Measurements from ENCODE around the gene YPEL2. TPM values are rescaled to one million over a fixed set of nuclear protein-coding genes. Genes with fewer than 3 reads are reported as not detected.

Gene YPEL2
- total RNA-seq, 1 experiment from 2014 or later = 3.0 TPM

DNA sequence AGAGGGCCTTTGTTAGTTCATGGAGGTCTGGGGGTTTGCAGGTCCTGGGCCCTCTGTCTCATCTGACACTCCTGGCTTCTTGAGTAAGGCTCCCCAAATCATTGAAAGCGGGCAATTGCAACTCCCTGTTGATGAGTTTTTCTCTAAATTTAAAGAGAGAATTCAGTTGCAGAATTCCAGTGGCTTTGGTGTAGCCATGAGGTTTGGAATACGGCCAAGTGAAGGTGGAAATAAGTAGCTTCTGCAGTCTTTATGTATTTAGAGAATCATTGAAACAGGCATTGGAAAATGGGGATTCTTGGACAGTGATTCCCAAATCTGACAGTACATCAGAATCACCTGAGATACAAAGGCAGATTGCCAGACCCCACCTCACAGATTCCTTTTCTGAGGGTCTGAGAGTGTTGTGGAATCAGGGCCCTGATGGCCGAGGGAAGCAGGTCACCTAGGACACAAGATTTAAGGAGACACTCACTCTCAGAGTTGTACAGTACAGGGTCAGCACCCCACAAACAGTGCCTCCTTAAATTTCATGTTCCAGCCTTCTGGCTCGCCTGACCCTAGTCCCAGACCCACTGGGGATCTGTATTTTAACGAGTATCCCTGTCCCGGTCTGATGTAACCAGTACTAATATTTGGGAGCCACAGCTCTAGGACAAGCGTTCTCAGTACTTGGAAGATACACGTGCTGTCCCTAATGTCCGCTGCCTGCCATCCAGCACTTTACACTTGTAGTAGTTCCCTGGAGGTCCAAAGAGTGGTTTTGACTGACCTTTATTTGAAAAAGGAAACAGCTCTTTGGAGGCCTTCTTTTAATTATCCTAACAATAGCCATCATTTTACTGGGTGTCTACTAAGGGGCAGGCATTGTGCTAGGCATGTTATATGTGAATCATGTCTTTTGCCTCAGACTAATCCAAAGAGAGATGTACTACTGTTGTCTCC lies 37.8 kb downstream of the YPEL2 start:
- DNase-seq (ENCODE audit: low read depth) = no peak
- in situ Hi-C loops (cut with HindIII; ENCODE audit: low pct_unique_long_range_greater_than_20kb, low sequenced_read_pairs) = no loop called here

DNA sequence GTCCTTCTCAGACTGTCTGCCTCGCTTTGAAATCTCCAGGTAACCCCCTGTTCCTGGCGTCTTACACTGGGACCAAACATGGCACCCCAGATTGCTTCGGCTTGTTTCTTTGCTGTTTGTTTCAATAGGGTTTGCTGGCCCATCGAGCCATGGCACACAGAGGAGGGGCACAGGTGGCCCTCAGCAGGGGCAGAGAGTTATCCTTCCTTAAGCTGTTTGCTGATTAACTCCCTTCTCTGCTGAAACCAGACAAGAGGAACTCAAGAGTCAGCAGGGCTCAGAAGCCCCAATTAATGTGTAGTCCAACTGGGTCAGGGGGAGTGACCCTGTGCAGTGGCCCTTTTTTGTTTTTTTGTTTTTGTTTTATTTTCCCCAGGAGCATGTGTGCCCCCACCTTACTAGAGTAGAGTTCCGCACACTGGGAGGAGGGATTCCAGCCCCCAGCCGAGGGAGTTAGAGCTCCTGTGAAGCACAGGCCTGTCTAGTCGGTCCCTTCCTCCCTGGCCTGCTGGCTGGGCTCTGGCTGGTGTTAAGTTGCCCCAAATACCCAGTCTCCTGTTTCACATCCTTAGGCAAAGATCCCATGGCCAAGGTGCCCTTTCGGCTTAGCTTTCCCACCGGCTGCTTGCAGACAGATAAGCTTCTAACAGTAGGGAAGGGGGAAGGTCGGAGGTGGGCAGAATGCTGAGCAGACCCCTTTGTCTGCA lies 39.3 kb downstream of the YPEL2 start:
- DNase-seq (ENCODE audit: low read depth) = no peak
- in situ Hi-C loops (cut with HindIII; ENCODE audit: low pct_unique_long_range_greater_than_20kb, low sequenced_read_pairs) = no loop called here

DNA sequence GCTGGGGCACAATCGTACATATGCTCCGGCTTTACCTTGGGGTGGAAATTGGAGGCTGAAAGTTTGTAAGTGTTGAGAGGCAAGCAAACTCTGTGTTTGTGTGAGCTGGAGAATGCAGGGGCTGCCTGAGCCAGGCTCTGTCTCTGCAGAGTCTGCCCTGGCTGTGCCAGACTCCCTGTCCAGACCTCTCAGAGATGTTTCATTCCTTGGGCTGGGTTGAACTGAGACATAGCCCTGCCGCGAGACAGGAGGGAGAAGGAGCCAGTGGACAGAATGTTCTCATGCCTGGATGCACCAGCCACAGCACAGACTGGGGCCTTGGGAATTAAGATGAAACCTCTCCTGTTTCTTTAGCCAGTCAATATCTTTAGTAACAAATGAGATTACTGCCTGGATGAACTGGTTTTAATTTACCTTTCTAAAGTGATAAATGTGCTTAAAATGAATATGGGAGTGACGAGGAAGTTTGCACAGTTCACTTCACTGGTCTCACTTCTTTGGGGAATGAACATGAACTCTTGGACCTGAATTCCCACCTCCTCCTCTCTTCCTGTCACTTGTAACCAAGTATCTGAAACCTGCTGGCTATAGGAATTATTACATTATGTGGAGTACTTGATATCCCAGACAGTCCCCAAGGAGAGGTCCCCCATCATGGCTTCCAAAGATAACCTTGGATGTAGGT lies 40.1 kb downstream of the YPEL2 start:
- no peak for DNase-seq (ENCODE audit: low read depth)
- in situ Hi-C loops (cut with HindIII; ENCODE audit: low pct_unique_long_range_greater_than_20kb, low sequenced_read_pairs) = no loop called here

DNA sequence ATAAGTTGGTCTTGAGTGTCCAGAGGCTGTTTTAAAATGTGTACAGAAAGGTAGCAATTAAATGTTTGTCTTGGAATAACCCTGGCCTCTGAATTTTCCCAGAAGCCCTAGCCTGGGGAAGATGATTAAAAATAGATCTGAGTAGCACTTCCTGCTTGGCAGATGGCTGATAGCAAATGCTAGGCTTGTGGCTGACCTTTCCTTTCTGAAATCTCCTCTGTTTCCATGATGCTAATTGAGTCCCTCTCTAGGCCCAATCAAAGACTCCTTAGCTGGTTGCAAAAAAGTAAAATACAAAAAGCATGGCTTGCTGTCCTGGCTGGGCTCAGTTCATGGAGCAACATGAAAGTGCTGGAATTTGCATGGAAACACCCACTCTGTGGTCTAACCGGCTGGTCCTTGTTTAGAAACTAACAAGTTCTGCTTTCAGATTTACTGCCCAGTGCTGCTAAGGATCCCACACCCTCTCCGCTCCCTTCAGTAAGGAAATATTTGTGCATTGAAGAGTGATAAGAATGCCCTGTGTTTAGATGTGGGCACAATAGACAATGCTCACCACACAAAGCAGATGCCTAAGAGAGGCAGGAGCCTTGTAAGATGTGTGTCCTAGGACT lies 40.8 kb downstream of the YPEL2 start:
- DNase-seq (ENCODE audit: low read depth) = no peak

DNA sequence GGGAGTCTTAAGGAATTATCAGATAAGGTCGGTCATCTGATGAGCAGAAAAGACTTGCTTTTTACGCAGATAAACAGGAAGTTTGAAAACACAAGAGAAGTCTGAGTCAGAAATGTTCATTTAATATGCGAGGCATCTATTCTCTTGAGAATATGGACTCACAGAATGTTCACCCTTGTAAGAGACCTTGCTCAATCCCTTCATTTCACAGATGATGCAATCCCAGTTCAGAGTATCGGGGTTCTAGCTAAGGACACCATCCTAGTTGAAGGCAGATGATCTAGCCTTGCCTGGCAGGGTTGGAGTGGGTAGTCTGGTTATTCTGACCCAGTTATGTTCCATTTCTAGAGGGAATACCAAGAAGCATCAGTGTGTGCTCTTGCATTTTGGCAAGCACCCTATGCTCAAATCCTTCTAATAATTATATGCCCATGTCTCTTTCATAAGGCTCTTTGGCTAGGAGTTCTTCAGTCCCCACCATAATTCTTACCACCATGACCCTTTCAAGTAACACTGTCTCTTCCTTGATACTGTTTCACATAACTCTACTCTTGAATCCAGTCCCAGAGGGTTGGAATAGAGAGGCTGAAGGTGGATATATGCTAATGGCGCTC lies 42.5 kb downstream of the YPEL2 start:
- no peak for DNase-seq (ENCODE audit: low read depth)
- in situ Hi-C loops (cut with HindIII; ENCODE audit: low pct_unique_long_range_greater_than_20kb, low sequenced_read_pairs) = no loop called here

More for the DNA sequence above, 40.8 kb downstream of the YPEL2 start:
- in situ Hi-C loops (cut with HindIII; ENCODE audit: low pct_unique_long_range_greater_than_20kb, low sequenced_read_pairs) = no loop called here

DNA sequence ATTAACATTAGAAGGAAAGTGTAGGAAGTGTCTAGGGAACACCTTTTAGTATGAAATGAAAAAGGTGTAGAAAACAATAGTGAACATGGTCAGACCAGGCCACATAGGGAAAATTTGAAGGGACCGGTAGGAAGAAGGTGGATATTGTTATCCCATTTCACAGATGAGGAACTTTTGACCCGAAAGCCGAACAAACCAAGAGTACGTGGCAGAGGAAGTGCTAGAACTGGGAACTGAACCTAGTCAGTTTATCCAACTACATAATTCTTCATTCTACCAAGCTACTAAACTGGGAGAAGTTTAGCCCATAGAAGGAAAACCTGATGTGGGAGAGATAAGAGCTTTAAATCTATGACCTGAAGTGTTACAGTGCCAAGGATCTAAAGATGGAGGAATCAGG lies 43.2 kb downstream of the YPEL2 start:
- no peak for DNase-seq (ENCODE audit: low read depth)
- in situ Hi-C loops (cut with HindIII; ENCODE audit: low pct_unique_long_range_greater_than_20kb, low sequenced_read_pairs) = no loop called here

DNA sequence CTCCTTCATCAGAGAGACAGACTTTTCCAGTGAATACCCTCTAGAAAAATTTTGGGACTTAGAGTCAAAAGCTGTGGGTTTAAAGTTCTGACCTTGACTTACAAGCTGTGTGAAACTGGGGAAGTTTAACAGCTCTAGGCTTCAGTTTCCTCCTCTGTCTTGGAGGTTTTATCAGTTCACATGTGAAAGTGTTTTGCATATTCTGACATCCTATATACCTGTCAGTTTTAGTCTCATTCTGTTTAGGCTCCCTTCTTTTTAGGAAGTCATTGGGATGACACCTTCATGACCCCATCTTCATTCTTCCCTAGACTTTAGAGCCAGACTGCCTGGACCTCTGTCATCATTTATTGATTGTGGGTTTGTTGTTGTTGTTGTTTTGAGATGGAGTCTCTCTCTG lies 44.4 kb downstream of the YPEL2 start:
- in situ Hi-C loops (cut with HindIII; ENCODE audit: low pct_unique_long_range_greater_than_20kb, low sequenced_read_pairs) = no loop called here
- no peak for DNase-seq (ENCODE audit: low read depth)

DNA sequence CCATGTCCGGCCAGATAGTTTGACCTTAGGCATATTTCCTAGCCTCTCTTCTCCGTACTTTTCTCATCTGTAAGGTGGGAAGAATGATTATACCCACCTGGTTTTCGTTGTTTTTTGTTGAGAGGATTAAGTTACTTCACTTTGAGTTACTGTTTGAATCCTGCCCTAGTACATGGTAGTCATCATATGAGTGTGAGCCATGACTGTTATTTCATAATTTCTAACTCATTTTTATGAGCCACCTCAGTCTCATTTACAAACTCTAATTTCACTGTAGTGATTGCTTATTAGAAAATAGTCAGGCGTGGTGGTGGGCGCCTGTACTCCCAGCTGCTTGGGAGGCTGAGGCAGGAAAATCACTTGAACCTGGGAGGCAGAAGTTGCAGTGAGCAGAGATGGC lies 45.1 kb downstream of the YPEL2 start:
- no peak for DNase-seq (ENCODE audit: low read depth)
- in situ Hi-C loops (cut with HindIII; ENCODE audit: low pct_unique_long_range_greater_than_20kb, low sequenced_read_pairs) = no loop called here

DNA sequence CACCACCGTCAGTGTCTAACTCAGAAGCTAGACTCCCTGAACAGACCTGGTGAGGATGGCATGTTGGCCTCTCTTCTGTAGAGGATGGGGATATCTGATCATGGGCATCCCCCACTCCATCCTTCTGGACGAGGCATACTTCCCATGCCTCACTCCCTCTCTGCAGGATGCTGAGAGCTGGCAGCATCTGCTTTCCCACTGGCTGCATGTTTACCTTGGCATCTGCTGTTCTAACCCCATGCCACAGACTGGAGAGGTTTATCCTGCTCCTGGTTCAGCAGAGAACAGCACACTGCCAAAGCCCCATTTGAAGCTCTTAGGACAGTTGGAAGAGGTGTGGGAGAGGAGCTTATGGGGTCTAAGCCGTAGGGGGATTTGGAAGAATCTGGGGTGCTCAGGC lies 46.0 kb downstream of the YPEL2 start:
- DNase-seq (ENCODE audit: low read depth) = no peak
- in situ Hi-C loops (cut with HindIII; ENCODE audit: low pct_unique_long_range_greater_than_20kb, low sequenced_read_pairs) = no loop called here

DNA sequence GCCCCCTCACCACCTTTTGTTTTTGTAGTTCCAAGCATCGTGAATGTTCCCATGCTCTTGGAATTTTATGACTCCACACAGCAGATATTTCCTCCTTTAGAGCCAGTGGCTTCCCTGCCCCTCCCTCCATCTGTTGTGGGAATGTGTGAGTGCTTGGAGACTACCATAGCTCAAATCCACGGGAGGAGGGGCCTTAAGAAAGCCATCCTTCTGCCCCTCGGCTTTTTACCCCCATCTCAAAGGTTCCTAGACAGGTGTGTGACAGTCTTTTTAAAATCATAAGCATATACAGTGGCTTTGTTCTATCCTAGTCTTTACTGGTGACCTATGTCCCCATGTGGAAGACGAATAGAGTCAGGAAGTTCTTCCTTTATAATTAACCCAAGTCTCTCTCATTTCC lies 47.2 kb downstream of the YPEL2 start:
- DNase-seq (ENCODE audit: low read depth) = peak; percentile 21
- in situ Hi-C loops (cut with HindIII; ENCODE audit: low pct_unique_long_range_greater_than_20kb, low sequenced_read_pairs) = no loop called here

DNA sequence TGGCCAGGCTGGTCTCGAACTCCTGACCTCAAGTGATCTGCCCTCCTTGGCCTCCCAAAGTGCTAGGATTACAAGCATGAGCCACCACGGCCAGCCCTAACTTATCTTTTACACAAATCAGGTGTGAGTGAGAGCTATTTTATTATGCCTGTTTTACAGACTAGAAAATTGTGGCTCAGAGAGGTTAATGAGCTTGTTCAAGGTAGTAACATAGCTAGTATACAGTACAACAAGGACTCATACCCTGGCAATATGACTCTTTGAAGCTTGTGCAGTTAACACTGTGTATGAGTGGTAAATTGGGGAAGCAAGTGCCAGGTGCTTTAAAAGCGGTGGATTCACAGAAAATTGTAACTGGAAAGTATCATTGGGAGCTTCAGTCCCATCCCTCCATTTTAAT lies 49.0 kb downstream of the YPEL2 start:
- no peak for DNase-seq (ENCODE audit: low read depth)
- in situ Hi-C loops (cut with HindIII; ENCODE audit: low pct_unique_long_range_greater_than_20kb, low sequenced_read_pairs) = no loop called here

DNA sequence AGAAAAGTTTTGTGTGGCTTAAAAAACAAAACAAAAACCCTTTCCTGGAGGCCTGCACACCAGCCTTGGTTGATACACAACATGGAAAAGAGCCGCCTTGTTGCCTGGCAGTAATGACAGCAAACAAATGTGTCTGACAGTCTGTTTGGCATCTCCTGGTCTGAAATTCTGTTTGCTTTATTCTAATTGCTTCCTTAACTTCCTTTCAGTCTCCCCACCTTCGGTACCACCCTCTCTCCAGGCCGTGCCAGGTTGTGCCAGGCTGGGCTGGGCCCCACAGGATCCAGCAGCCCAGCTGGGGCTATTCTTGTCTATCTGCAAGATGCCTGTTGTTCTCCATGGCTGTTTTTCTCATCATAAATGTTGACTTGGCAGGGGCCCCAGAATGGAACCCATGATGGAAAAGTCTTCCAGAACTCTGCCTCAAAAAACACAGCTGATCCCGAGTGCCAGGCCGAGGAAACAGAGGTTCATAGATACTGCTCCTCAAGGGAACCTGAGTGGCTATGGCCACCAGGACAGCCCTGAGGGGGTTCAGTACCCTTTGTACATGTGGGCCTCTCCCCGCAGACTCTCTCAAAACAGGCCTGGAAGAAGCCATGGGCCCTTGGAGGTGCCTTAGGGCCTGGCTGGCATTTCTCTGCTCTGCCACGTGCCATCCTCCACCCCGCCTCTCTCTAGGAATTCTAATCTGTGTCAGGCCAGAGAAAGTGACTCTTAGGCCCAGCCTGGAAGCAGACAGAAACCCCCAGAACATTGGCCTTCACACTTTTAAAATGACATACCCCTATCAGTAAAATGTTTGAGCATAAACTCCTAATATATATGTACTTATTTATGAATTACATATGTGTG lies 50.5 kb downstream of the YPEL2 start:
- no peak for DNase-seq (ENCODE audit: low read depth)
- in situ Hi-C loops (cut with HindIII; ENCODE audit: low pct_unique_long_range_greater_than_20kb, low sequenced_read_pairs) = no loop called here

DNA sequence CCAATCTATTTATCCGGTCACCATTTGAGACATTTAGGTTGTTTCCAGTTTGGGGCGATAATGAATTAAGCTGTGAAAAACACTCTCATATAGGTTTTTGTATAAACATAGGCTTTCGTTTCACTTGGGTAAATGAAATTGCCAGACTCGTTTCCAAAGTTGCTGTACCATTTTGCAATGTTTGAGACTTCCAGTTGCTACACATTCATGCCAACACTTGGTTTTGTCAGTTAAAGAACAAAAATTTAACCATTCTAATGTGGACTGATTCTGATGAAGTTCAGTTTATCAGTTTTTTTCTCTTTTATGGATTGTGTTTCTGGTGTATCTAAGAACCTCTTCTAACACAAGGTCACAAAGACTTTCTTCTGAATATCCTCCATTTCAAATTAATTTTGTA lies 52.4 kb downstream of the YPEL2 start:
- no peak for DNase-seq (ENCODE audit: low read depth)
- in situ Hi-C loops (cut with HindIII; ENCODE audit: low pct_unique_long_range_greater_than_20kb, low sequenced_read_pairs) = no loop called here

DNA sequence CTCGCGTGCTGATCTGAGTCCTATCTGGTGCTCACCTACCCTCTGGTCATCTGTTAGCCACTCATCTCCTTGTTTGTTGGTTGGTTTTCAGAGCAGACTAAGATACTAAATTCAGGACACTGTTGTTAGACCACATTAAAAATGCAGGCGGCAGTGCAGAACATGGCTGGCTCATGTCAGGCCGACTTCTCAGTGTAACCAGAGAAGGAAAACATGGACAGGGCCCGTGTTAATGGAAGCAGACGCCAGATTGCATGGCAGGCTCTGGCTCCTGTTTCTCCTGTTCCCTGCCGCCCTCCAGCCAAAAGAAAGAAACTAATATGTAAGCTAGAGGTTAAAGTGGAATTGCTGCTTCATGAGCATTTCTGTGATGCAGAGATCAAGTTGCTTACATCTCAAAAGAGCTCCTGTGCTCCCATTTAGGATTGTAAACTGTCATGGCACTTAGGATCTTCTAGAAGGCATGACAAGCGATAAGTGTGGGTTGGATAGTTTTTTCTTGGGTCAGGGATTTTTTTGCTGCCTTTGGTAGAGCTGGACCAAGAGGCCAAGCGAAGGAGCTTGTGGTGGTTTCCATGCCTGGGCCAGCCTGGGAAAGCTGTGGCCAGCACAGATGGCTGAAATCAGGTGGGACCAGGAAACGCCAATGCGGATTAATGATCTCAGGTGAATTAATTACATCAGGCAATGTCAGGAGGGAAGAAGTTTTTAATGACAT lies 56.1 kb downstream of the YPEL2 start:
- in situ Hi-C loops (cut with HindIII; ENCODE audit: low pct_unique_long_range_greater_than_20kb, low sequenced_read_pairs) = no loop called here
- DNase-seq (ENCODE audit: low read depth) = no peak

DNA sequence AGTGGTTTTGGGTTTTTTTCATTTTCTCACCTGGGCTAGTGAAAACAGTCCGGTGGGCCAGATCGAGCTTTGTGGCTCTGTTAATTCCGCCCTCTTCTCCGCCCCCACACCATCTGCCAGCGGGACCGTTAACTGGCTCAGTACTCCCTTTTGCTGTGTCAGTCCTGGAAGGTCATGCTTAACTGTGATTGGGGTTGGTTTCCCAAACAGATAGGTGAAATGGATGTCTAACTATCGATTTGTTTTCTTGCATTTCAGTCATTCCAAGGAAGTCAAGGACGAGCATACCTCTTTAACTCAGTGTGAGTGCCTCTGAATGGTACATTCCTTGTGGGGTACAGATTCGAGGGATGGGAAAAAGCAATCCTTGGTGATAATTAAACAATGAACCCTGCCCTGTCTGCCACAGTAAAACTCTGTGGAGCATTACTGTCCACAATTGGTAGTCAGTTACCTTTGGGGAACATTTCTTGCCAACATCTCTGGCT lies 56.7 kb downstream of the YPEL2 start:
- in situ Hi-C loops (cut with HindIII; ENCODE audit: low pct_unique_long_range_greater_than_20kb, low sequenced_read_pairs) = no loop called here
- DNase-seq (ENCODE audit: low read depth) = no peak

DNA sequence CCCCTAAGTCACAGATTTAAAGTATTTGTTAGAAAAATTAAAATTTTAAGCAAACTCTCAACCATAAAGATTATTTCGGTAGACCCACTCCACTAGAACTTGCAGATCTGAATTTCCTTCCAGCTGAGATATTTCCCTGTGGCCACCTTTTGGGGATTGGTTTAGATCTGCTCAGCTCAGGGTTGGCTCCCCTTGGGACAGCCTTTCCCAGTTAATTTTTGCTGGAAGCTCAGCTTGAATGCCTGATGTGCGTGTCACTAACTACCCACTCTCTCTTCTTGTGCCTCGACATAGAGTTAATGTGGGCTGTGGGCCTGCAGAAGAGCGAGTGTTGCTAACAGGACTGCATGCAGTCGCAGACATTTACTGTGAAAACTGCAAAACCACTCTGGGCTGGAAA lies 57.6 kb downstream of the YPEL2 start:
- DNase-seq (ENCODE audit: low read depth) = no peak

DNA sequence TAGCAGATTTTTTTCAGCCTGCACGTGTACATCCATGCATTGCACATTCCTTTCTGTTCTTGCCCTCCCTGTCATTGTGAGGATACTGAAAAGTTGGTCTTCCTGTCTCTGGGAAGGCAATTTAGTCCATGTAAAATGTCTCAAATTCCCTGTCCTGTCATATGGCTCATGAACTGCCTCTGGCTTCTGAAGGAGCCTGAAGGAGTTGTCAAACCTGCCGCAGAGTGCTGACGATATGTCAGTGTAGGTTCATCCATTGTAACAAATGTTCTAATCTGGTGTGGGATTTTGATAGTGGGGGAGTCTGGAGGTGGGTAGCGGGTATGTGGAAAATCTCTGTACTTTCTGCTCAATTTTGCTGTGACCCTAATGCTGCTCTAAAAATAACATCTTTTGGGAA lies 59.6 kb downstream of the YPEL2 start:
- DNase-seq (ENCODE audit: low read depth) = no peak
- in situ Hi-C loops (cut with HindIII; ENCODE audit: low pct_unique_long_range_greater_than_20kb, low sequenced_read_pairs) = no loop called here

More for the DNA sequence above, 57.6 kb downstream of the YPEL2 start:
- in situ Hi-C loops (cut with HindIII; ENCODE audit: low pct_unique_long_range_greater_than_20kb, low sequenced_read_pairs) = no loop called here

All from Caki2 (cell line).